OCI-LY3 (cell line): ENCODE data around the gene GNB5.

Experiments used
- CTCF ChIP-seq: fragments of 200-600, 300-600 bp; sonication (generic); IDR thresholded peaks from 2 replicates; pipeline ENCODE4 v1.5.1; 2014; ENCODE audit warnings: antibody characterized with exemption, low read length, low read depth
- EZH2phosphoT487 ChIP-seq: fragments of 200-600 bp; shearing (Covaris generic); IDR thresholded peaks from 2 replicates; pipeline ENCODE4 v1.6.1; 2018; ENCODE audit warnings: antibody characterized with exemption, mixed run types, low read depth

- TF ChIP-seq CTCF (no peak), EZH2phosphoT487 (no peak)
Observed at GRCh38 chr15:52102463-52102862, 88.7 kb downstream of the GNB5 start.
